Activated gamma-delta T cell (primary cell): ENCODE data around the gene PCNT.
"Not testable (repeated sequence)": the region's sequence is repeated elsewhere in the genome, so short reads cannot be mapped to it uniquely, and the experiment has no call there.

Experiments used
- DNase-seq: peaks from one replicate; lab custom pipeline; 2025; lab: John Stamatoyannopoulos, UW

PCNT gene

DNA sequence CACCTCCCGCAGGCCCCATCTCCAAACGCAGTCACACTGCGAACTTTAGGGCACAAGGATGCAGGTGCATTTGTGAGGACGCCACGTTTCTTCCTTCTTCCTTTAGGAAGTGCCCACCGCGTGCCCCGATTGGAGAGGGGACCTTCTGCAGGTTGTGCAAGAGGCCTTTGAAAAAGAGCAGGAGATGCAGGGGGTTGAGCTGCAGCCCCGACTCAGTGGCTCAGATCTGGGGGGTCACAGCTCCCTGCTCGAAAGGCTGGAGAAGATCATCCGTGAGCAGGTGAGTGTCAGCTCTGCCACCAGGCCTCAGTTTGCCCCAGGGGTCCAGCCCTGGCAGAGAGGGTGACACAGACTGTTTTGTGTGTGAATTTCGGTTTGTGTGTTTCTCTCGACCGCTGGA lies 103.6 kb downstream of the PCNT start:
- DNase-seq, result no peak

DNA sequence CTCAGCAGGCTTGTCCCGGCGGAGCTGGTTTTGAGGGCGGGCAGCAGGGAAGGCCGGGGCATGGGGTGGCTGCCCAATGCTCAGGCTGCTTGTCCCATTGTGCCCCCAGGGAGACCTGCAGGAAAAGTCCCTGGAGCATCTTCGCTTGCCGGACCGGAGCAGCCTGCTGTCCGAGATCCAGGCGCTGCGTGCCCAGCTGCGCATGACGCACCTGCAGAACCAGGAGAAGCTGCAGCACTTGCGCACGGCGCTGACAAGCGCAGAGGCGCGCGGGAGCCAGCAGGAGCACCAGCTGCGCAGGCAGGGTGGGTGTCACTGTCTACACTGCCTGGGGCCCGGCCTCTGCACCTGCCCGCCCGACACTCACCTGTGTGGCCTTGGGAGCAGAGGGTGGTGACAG lies 104.3 kb downstream of the PCNT start:
- no peak for DNase-seq

DNA sequence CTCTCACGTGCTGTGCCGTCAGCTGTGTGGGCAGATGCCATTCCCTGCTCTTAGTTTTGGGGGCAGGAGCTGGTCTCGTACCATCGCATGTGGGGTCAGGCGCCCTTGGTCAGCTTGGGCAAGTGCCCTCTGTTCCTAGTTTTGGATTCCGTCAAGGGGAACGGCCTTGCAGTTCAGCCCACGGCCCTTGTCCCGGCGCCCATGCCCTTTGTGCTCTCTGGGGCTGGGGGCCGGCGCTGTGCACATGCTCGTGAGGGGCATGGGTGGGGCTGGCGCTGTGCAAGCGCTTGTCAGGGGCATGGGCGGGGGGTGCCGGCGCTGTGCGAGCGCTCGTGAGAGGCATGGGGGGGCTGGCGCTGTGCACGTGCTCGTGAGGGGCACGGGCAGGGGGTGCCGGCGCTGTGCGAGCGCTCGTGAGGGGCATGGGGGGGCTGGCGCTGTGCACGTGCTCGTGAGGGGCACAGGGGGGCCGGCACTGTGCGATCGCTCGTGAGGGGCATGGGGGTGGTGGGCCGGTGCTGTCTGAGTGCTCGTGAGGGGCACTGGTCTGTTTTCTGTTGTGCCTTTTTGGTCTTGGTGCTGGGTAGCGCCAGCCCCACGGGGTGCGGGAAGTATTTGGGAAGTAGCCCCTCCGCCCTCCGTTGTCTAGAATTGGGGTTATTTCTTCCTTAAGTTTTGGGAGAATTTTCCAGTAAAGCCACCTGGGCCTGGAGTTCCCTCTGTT lies 105.2 kb downstream of the PCNT start:
- DNase-seq, result no peak

DNA sequence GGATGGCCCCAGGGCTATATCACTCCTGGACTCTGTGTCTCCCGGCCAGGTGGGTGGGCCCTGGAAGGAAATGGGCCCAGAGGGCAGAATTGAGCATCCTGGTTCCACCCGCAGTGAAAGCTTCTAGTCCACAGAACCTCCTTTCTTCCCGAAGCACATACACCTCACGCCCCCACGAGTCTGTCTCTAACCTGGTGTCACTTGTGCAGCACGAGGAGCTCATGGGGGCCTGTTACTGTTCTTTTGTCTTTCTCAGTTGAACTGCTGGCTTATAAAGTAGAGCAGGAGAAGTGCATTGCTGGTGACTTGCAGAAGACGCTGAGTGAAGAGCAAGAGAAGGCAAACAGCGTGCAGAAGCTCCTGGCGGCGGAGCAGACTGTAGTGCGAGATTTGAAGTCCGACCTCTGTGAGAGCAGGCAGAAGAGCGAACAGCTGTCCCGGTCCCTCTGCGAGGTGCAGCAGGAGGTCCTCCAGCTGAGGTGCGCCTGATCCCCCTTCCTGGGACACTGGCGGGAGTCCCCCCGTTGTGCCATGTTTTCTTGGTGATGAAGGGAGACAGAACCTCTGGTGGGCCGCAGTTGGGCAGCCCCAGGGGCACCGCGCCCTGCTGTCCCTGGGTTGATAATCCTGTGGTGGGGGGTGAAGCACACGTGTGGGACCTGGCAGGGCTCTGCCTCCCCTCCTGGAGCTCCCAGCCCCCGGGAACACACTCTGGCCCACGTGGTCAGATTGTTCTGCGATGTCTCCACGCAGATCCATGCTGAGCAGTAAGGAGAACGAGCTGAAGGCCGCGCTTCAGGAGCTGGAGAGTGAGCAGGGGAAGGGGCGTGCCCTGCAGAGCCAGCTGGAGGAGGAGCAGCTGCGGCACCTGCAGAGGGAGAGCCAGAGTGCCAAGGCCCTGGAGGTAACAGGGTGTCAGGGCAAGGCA lies 106.1 kb downstream of the PCNT start:
- DNase-seq, result no peak

DNA sequence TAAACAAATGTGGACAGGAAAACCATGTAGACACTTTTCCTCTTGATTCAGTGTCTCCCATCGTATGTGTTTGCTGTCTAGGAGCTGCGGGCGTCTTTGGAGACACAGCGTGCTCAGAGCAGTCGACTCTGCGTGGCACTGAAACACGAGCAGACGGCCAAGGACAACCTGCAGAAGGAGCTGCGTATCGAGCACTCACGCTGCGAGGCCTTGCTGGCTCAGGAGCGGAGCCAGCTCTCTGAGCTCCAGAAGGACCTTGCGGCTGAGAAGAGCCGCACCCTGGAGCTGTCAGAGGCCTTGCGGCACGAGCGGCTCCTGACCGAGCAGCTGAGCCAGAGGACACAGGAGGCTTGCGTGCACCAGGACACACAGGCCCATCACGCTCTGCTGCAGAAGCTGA lies 107.5 kb downstream of the PCNT start:
- no peak for DNase-seq

DNA sequence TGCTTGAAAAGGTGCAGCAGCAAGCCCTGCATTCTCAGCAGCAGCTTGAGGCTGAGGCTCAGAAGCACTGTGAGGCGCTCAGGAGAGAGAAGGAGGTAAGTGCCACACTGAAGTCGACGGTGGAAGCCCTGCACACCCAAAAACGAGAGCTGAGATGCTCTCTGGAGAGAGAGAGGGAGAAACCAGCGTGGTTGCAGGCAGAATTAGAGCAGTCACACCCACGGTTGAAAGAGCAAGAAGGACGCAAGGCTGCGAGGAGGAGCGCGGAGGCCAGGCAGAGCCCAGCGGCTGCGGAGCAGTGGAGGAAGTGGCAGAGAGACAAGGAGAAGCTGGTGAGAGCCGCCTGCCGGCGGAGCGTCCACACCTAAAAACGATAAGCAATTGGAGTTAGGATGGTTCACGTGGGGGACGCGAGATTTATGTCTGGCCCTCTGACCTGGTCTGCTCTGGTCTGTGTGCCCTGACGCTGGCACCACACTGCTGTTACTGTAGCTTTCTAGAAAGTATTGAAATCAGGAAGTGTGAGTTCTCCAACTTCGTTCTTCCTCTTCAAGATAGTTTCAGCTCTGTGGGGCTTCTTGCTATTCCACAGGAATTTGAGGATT lies 108.0 kb downstream of the PCNT start:
- no peak for DNase-seq

DNA sequence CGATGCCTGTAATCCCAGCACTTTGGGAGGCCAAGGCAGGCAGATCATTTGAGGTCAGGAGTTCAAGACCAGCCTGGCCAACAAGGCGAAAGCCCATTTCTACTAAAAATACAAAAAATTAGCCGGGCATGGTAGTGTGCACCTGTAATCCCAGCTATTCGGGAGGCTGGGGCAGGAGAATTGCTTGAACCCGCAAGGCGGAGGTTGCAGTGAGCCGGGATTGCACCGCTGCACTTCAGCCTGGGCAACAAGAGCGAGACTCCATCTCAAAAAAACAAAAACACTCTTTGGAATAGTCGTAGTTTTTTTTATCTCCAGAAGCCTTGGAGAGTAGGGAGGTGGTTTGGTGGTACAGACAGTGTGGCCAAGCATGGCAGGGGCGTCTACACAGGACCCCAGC lies 109.2 kb downstream of the PCNT start:
- not testable (repeated sequence) for DNase-seq

DNA sequence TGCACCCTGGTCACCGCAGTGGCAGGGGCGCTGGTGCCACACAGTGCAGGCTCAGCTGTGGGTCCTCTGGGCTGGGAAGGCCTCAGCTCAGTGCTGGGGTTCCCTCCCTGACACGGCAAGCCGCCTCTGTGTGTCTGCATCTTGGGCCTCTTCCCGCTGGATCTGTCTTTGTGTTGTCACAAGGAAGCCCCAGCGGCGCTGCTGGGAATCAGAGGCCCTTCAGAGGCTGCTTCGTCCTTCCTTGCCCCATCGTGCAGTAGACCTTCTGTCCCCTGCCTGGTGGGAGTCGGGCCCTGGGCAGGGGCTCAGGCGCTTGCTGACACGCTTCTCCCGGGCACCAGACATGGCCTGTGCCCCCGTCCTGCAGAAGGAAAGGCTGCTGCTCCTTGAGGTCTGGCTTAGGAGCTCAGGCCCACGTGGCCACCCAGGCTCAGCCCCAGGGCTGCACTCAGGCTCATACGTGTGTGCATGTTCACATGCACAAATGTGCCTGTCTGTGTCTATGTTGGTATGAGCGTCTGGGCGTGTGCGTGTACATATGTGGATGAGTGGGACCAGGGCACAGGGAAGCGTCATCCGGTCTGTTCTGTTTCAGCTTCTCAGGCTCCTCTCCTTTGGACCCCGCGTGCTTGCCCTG lies 110.5 kb downstream of the PCNT start:
- no peak for DNase-seq

DNA sequence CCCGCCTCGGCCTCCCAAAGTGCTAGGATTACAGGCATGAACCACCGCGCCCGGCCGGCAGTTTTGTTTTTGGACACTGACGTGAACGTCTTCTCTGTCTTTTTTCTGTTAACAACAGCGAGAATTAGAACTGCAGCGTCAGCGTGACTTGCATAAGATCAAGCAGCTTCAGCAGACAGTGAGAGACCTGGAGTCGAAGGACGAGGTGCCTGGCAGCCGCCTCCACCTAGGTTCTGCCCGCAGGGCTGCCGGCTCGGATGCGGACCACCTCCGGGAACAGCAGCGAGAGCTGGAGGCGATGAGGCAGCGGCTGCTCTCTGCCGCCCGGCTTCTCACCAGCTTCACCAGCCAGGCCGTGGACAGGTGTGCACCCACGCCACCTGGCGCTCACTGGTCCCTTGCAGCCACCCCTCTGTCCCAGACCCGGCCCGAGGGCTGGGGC lies 111.9 kb downstream of the PCNT start:
- DNase-seq, result no peak

DNA sequence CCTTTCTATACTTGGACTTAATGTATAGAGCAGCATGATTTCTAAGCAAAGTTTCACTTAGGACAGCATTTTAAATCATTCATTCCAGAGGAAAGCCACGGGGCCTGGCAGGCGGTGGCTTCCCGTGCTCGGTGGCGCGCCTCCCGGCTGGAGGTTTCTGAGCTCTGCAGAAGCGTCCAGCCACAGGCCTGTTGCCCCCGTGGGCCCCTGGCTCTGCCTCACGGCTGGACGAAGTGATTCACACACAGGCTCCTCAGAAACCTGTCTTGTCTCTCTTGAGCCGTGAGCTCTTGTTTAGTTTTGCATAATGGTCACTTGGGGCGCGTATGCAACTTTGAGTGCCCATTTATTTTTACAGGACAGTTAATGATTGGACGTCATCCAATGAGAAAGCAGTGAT lies 112.7 kb downstream of the PCNT start:
- DNase-seq, result no peak

DNA sequence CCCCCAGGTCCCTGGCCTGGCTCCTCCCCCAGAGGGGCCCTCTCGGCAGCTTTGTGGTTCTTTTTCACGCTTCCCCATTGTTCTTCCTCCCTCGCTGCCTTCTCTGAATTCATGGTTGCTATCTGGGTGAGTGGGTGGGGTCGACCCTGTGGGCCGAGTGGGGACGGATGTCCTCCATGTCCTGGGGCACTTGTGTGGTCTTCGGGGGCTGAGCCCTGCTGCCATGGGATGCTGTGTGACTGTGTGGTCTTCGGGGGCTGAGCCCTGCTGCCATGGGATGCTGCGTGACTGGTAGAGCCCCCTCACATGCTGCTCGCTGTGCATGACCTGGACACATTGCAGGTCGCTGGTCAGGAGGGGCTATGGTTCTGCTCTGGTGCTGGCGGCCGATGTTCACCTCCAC lies 113.1 kb downstream of the PCNT start:
- DNase-seq, result no peak

DNA sequence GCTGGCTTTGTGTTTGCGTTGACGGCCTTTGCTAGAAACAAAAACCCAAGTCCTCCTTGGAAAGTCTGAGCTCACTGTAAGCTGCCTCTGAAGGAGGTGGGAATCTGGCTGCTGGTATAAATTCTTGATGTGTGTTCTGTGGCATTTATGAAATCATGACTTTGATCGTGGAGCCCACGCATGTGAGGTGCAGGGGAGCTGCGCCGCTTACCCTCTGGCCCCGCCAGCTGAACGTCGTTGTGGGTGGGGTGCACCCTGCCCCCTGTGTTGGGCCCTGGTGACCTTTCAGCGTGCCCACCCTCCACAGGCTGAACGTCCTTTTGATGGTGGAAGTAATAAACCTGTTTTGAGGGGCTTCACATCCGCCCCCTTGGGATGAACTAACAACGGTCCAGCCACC lies 113.6 kb downstream of the PCNT start:
- no peak for DNase-seq

DNA sequence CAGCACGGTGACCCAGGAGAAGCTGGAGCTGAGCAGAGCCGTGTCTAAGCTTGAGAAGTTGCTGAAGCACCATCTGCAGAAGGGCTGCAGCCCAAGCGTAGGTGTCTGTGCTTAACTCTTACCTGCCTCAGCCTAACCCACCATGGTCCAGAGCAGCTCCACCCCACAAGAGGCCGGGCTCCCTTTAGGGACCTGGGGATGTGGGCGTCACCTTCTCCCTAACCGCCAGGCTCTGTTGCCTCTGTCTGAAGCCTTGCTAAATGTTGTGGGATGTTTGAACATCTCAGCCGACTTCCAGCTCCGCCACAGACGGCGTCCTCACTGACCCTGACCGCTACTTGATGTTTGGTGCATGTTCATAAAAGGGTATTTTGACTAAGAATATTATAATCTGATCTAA lies 114.3 kb downstream of the PCNT start:
- no peak for DNase-seq

DNA sequence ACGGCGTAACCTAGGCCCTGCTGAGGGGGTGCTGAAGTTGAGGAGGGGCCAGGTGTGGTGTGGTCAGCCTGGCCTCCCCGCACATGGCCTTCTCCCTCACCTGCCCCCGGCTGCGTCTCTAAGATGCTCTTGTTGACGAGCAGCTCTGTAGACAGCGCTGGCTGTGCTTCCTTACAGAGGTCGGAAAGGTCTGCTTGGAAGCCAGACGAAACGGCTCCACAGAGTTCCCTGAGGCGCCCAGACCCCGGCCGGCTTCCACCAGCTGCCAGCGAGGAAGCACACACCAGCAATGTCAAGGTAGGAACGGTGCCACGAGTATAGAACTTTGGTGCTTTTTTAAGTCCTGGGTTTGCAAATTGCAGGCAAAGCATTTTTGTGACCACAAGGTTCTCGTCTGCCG lies 116.0 kb downstream of the PCNT start:
- DNase-seq, result no peak

DNA sequence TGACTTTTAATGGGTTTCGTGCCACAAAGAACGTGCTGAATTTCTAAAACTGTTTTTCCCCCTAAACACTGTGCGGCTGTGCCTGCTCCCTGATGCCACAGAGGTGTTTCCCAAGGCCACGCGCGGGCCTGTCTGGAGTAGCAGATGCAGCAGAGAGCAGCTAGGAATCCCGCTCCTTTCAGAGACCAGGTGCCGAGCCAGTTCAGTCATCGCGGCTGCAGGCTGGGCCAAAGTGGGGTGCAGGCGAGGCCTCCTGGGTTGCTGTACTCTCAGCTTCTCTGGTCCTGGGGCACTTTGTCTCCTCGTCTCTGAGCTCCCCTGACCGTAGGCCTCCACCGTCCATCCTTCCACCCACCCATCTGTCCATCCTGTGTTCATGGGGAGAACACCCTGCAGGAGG lies 117.4 kb downstream of the PCNT start:
- no peak for DNase-seq

DNA sequence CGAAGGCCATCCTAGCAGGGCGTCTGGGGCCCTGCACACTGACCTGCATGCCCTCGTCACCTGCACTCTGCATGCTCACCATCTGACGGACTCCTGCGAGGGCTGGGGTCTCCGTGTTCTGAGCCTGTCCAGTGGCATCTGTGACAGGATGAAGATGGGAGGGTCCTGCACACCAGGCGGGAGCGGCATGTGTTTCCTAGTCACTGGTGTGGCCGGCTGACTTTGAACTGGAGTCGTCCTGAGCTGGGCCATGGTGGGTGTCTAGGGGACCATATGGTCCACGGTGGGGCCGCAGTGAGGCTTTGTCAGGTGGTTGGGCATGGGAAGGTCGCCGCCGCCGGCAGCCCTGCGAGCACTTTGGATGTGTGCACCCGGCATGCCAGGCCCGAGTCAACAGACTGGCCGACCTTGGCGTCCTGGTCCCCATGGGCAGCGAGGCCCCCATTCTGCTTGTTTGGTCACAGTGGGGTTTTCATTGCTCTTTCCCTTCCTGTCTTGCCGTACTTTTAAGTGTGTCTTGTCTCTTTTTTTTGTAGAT lies 118.1 kb downstream of the PCNT start:
- no peak for DNase-seq

DNA sequence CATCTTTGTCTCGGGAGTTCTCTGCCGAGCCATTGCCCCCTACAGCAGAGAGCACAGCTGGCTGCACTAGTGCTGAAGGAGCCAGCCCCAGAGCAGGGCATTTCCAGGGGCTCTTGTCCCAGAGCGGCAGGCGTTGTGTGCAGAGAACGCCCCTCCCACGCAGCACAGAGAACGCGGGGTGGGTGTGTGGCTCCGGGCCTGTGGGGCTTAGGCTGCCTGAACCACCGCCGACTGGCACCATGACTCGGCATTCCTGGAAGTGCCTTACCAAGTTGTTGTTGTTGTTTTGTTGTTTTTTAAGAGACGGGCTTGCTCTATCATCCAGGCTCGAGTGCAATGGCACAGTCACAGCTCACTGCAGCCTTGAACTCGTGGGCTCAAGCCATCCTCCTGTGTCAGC lies 119.0 kb downstream of the PCNT start:
- DNase-seq, result no peak

DNA sequence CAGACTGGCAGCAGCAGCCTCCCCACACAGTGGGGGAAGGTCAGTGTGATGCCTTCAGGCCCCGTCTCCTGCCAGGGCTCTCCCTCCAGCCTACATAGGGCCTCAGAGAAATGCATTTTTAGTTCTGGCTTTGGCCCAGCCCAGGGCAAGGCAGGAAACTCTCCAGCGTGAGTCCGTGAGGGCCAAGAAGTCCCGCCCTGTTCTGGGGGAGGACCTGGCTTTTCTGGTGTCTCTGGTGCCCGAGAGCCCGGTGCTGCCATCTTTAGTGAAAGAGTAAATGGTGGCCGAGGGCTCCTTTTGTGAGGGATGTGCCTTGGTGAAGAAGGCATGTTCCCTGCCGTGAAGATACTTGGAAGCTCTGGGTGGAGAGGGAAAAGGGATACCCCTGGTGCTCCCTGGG lies 120.0 kb downstream of the PCNT start:
- no peak for DNase-seq

DNA sequence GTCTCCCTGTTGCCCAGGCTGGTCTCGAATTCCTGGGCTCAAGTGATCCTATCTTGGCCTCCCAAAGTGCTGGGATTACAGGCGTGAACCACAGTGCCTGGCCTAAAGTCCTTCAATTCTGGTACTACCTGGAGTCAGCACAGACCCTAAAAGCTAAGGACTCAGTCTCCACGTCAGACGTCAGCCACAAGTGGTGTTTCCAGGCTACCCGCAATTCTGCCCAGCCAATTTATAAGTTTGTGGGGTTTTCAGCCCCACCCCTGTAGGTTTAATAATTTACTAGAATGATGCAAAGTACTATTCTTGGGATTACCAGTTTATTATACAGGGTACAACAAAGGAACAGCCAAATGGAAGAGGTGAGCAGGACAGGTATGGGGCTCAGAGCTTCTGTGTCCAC lies 124.2 kb downstream of the PCNT start:
- no peak for DNase-seq

DNA sequence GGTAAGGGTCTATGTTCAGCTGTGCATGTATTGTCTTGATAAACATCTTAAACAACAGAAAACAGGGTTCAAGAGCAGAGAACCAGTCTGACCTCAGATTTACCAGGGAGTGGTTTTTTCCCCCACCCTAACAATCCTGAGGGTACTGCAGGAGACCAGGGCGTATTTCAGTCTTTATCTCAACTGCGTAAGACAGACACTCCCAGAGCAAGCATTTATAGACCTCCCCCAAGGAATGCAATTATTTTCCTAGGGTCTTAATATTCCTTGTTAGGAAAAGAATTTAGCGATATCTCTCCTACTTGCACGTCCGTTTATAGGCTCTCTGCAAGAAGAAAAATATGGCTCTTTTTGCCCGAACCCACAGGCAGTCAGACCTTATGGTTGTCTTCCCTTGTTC lies 124.9 kb downstream of the PCNT start:
- not testable (repeated sequence) for DNase-seq

DNA sequence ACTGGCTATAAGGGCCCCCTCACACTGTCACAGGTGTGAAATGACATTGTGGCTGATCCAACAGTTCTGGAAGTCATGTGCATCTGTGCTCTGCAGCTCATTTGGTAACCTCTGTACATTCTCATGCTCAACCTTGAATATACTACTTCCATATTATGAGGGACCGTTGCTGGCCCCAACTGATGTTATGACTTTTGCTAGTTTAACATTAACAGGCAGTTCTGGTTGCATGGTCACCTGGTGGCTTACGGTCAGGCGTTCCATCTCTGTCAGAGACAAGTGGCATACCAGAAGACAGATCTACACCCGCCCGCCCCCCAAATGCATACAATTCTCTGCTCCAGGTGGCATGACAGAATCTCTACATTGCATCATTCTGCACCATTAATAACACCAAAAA lies 128.8 kb downstream of the PCNT start:
- DNase-seq, result no peak

DNA sequence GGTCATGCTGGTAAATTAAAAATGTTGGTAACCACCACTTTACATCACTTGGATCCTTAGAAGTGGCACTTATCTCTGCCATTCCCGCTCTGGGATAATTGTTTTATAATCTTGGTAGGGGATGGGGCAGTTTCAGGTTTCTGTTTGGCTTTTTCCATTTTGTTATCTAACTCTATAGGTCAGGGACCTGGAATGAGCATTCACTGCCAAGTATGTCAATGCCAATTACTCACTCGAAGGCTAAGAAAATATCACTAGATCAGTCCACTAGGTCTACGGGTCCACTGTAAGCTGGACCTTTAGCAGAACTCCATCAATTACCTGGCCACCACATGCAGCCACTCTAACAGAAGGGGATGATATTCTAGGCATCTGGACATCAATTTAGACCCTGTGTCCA lies 130.2 kb downstream of the PCNT start:
- no peak for DNase-seq
